Activated T-cell treated with anti-CD3 and anti-CD28 coated beads, Interleukin-2, amount 50 U/mL, for 4 hours (primary cell): ENCODE results near the gene SNAI1. TPM values are rescaled to one million over a fixed set of nuclear protein-coding genes. Genes with fewer than 3 reads are reported as not detected.

Source experiments
- ATAC-seq, 2 donors: fragments of 200-7000 bp; cut with Tn5 transposase; one replicate each; pipeline ENCODE4 v1.10.0; 2021
- DNase-seq: peaks from one replicate; pipeline ENCODE4 v3.0.0-alpha.2; 2020
- H3K27me3 Mint-ChIP-seq: one replicate; pipeline ENCODE4 v1.8.0; 2021; ENCODE audit warnings: low read depth, mixed read lengths
- H3K36me3 Mint-ChIP-seq: one replicate; pipeline ENCODE4 v1.8.0; 2022; ENCODE audit warnings: mixed read lengths; ENCODE audit not compliant: insufficient read depth
- H3K4me1 Mint-ChIP-seq: one replicate; pipeline ENCODE4 v1.8.0; 2021; ENCODE audit warnings: low read depth, mixed read lengths
- H3K4me3 Mint-ChIP-seq: one replicate; pipeline ENCODE4 v1.8.0; 2021; ENCODE audit warnings: mild to moderate bottlenecking, moderate library complexity, mixed read lengths
- H3K9me3 Mint-ChIP-seq: one replicate; pipeline ENCODE4 v1.8.0; 2021; ENCODE audit warnings: mixed read lengths
- total RNA-seq, 3 donors: library from RNA; stranded (reverse); gene quantifications; one replicate each; pipeline ENCODE4 v1.2.1, GENCODE V29; 2021

Gene SNAI1
- total RNA-seq, 3 donors from 2014 or later: 1.1 to 1.8 (median 1.3) TPM

- no peaks in the 10 kb centered on the region for H3K36me3 Mint-ChIP-seq
- no peak for ATAC-seq
- H3K9me3 Mint-ChIP-seq: no peaks in the 10 kb centered on the region
- DNase-seq: no peak
- peaks cover 4% of the 10 kb centered on the region for H3K27me3 Mint-ChIP-seq
- no peak overlapping the region for H3K4me3 Mint-ChIP-seq
- no peaks in the 10 kb centered on the region for H3K4me1 Mint-ChIP-seq
These were observed 37.5 kb downstream of the SNAI1 start for GRCh38 chr20:50020288-50020687.

GRCh38 chr20:50022676-50023075 lies 39.9 kb downstream of the SNAI1 start:
- ATAC-seq (no peak), DNase-seq (no peak)
- no peaks in the 10 kb centered on the region for H3K36me3 Mint-ChIP-seq
- no peaks in the 10 kb centered on the region for H3K27me3 Mint-ChIP-seq
- H3K4me1 Mint-ChIP-seq: no peaks in the 10 kb centered on the region
- no peak overlapping the region for H3K4me3 Mint-ChIP-seq
- no peaks in the 10 kb centered on the region for H3K9me3 Mint-ChIP-seq

GRCh38 chr20:50023116-50023805 lies 40.5 kb downstream of the SNAI1 start:
- no peaks in the 10 kb centered on the region for H3K4me1 Mint-ChIP-seq
- DNase-seq: no peak
- H3K27me3 Mint-ChIP-seq: no peaks in the 10 kb centered on the region
- H3K9me3 Mint-ChIP-seq: no peaks in the 10 kb centered on the region
- ATAC-seq: no peak
- no peak overlapping the region for H3K4me3 Mint-ChIP-seq
- no peaks in the 10 kb centered on the region for H3K36me3 Mint-ChIP-seq

- Mint-ChIP-seq H3K9me3 (no peaks in the 10 kb centered on the region), H3K4me1 (no peaks in the 10 kb centered on the region)
- no peak for ATAC-seq
These were observed 44.2 kb downstream of the SNAI1 start for GRCh38 chr20:50026746-50027575.

GRCh38 chr20:50027611-50028105 lies 44.9 kb downstream of the SNAI1 start:
- Mint-ChIP-seq H3K9me3 (no peaks in the 10 kb centered on the region), H3K36me3 (no peaks in the 10 kb centered on the region), H3K4me3 (no peak overlapping the region), H3K27me3 (peaks cover 4% of the 10 kb centered on the region), H3K4me1 (no peaks in the 10 kb centered on the region)
- ATAC-seq (no peak), DNase-seq (no peak)

More at GRCh38 chr20:50026746-50027575, 44.2 kb downstream of the SNAI1 start:
- Mint-ChIP-seq H3K36me3 (no peaks in the 10 kb centered on the region), H3K27me3 (peaks cover 4% of the 10 kb centered on the region), H3K4me3 (no peak overlapping the region)
- no peak for DNase-seq

GRCh38 chr20:50029083-50029696 lies 46.4 kb downstream of the SNAI1 start:
- DNase-seq: no peak
- Mint-ChIP-seq H3K4me1 (no peaks in the 10 kb centered on the region), H3K9me3 (no peaks in the 10 kb centered on the region), H3K36me3 (no peaks in the 10 kb centered on the region), H3K27me3 (peaks cover 4% of the 10 kb centered on the region), H3K4me3 (no peak overlapping the region)
- ATAC-seq: no peak

- ATAC-seq (no peak), DNase-seq (no peak)
- Mint-ChIP-seq H3K9me3 (no peaks in the 10 kb centered on the region), H3K36me3 (no peaks in the 10 kb centered on the region), H3K27me3 (peaks cover 4% of the 10 kb centered on the region), H3K4me3 (no peak overlapping the region), H3K4me1 (no peaks in the 10 kb centered on the region)
These were observed 47.1 kb downstream of the SNAI1 start for GRCh38 chr20:50029697-50030461.

- Mint-ChIP-seq H3K9me3 (no peaks in the 10 kb centered on the region), H3K27me3 (peaks cover 4% of the 10 kb centered on the region)
These were observed 50.3 kb downstream of the SNAI1 start for GRCh38 chr20:50032955-50033666.

GRCh38 chr20:50034567-50035180 lies 51.9 kb downstream of the SNAI1 start:
- DNase-seq: no peak
- H3K27me3 Mint-ChIP-seq: peaks cover 4% of the 10 kb centered on the region

More at GRCh38 chr20:50032955-50033666, 50.3 kb downstream of the SNAI1 start:
- H3K4me3 Mint-ChIP-seq: no peak overlapping the region
- H3K4me1 Mint-ChIP-seq: no peaks in the 10 kb centered on the region
- H3K36me3 Mint-ChIP-seq: no peaks in the 10 kb centered on the region
- ATAC-seq (no peak), DNase-seq (no peak)

GRCh38 chr20:50036703-50037102 lies 53.9 kb downstream of the SNAI1 start:
- no peaks in the 10 kb centered on the region for H3K9me3 Mint-ChIP-seq
- H3K27me3 Mint-ChIP-seq: no peaks in the 10 kb centered on the region
- peaks cover 6% of the 10 kb centered on the region for H3K4me1 Mint-ChIP-seq
- DNase-seq (no peak), ATAC-seq (no peak)
- no peaks in the 10 kb centered on the region for H3K36me3 Mint-ChIP-seq
- H3K4me3 Mint-ChIP-seq: no peak overlapping the region

More at GRCh38 chr20:50034567-50035180, 51.9 kb downstream of the SNAI1 start:
- ATAC-seq: no peak
- Mint-ChIP-seq H3K4me1 (no peaks in the 10 kb centered on the region), H3K4me3 (no peak overlapping the region), H3K9me3 (no peaks in the 10 kb centered on the region), H3K36me3 (no peaks in the 10 kb centered on the region)

GRCh38 chr20:50037123-50037522 lies 54.3 kb downstream of the SNAI1 start:
- Mint-ChIP-seq H3K9me3 (no peaks in the 10 kb centered on the region), H3K4me3 (no peak overlapping the region)
- no peak for ATAC-seq

GRCh38 chr20:50037575-50037974 lies 54.8 kb downstream of the SNAI1 start:
- DNase-seq (no peak), ATAC-seq (no peak)
- no peaks in the 10 kb centered on the region for H3K27me3 Mint-ChIP-seq
- H3K4me3 Mint-ChIP-seq: no peak overlapping the region
- peaks cover 6% of the 10 kb centered on the region for H3K4me1 Mint-ChIP-seq
- H3K9me3 Mint-ChIP-seq: no peaks in the 10 kb centered on the region
- no peaks in the 10 kb centered on the region for H3K36me3 Mint-ChIP-seq

More at GRCh38 chr20:50037123-50037522, 54.3 kb downstream of the SNAI1 start:
- no peaks in the 10 kb centered on the region for H3K36me3 Mint-ChIP-seq
- DNase-seq: no peak
- no peaks in the 10 kb centered on the region for H3K27me3 Mint-ChIP-seq
- peaks cover 6% of the 10 kb centered on the region for H3K4me1 Mint-ChIP-seq

- DNase-seq: no peak
- Mint-ChIP-seq H3K4me1 (peaks cover 6% of the 10 kb centered on the region), H3K4me3 (no peak overlapping the region), H3K9me3 (no peaks in the 10 kb centered on the region), H3K27me3 (no peaks in the 10 kb centered on the region), H3K36me3 (no peaks in the 10 kb centered on the region)
- ATAC-seq: no peak
These were observed 55.4 kb downstream of the SNAI1 start for GRCh38 chr20:50038169-50038568.
